Left ventricle myocardium inferior (tissue), 1 donor: ENCODE results near the gene SLC4A3. TPM values are rescaled to one million over a fixed set of nuclear protein-coding genes. Genes with fewer than 3 reads are reported as not detected.

Experiments used
- DNase-seq: peaks from one replicate; pipeline ENCODE4 v3.0.0-alpha.2; 2020
- H3K27ac ChIP-seq: fragments of 200-600 bp; replicated peaks from 2 replicates; pipeline ENCODE4 v1.8.0; 2021
- H3K27me3 ChIP-seq: fragments of 200-600 bp; 2 replicates; pipeline ENCODE4 v1.8.0; 2021; ENCODE audit warnings: low read depth
- H3K36me3 ChIP-seq: fragments of 200-600 bp; 2 replicates; pipeline ENCODE4 v1.8.0; 2021
- H3K4me1 ChIP-seq: fragments of 200-600 bp; 2 replicates; pipeline ENCODE4 v1.8.0; 2021
- H3K4me3 ChIP-seq: fragments of 200-600 bp; 2 replicates; pipeline ENCODE4 v1.8.0; 2021; ENCODE audit warnings: mild to moderate bottlenecking, moderate library complexity
- H3K9me3 ChIP-seq: fragments of 200-600 bp; replicated peaks from 2 replicates; pipeline ENCODE4 v1.8.0; 2021
- CTCF ChIP-seq: fragments of 200-600 bp; IDR thresholded peaks from 2 replicates; pipeline ENCODE4 v1.8.0; 2021; ENCODE audit warnings: antibody characterized with exemption, mild to moderate bottlenecking, borderline replicate concordance
- intact Hi-C: fragments of 100-400 bp; cut with micrococcal nuclease; formaldehyde crosslinking; loops from one replicate; pipeline ENCODE4 v1.11.0; 2022
- total RNA-seq: library from RNA; stranded (reverse); fragmentation: NEBNext Ultra II Directional; extraction: Animal tissue kit (Norgen Biotek cat#: 25700); gene quantifications from one replicate; pipeline ENCODE4 v1.2.1, GENCODE V29; 2021
- donor health status: DM: no; HTN: yes; CAD: no; lungs with severe emphysema.

SLC4A3 gene
- total RNA-seq, 1 donor from 2014 or later = 426 TPM

GRCh38 chr2:219687882-219688559 is 60.6 kb downstream of the SLC4A3 start:
- Histone ChIP-seq H3K9me3 (no peaks in the 10 kb centered on the region), H3K27me3 (peaks cover 16% of the 10 kb centered on the region), H3K4me3 (no peak overlapping the region), H3K36me3 (no peaks in the 10 kb centered on the region), H3K27ac (peak overlapping the region; percentile 82), H3K4me1 (peaks cover 12% of the 10 kb centered on the region)
- DNase-seq = no peak
- TF ChIP-seq CTCF = no peak
- intact Hi-C loops = no loop called here

- Histone ChIP-seq H3K4me3 (peak overlapping the region; percentile 19), H3K27ac (peak overlapping the region; percentile 82)
- intact Hi-C loops = no loop called here
Observed at GRCh38 chr2:219688560-219689445, 61.4 kb downstream of the SLC4A3 start.

GRCh38 chr2:219689676-219690628 is 62.5 kb downstream of the SLC4A3 start:
- Histone ChIP-seq H3K36me3 (no peaks in the 10 kb centered on the region), H3K9me3 (no peaks in the 10 kb centered on the region), H3K4me3 (no peak overlapping the region), H3K27me3 (peaks cover 16% of the 10 kb centered on the region), H3K4me1 (peaks cover 12% of the 10 kb centered on the region), H3K27ac (peak overlapping the region; percentile 82)
- no peak for DNase-seq
- TF ChIP-seq CTCF = peak; percentile 81
- intact Hi-C loops = no loop called here

More at GRCh38 chr2:219688560-219689445, 61.4 kb downstream of the SLC4A3 start:
- Histone ChIP-seq H3K9me3 (no peaks in the 10 kb centered on the region), H3K27me3 (peaks cover 16% of the 10 kb centered on the region), H3K36me3 (no peaks in the 10 kb centered on the region), H3K4me1 (peaks cover 12% of the 10 kb centered on the region)
- no peak for DNase-seq
- no peak for TF ChIP-seq CTCF

- H3K27me3 ChIP-seq = peaks cover 16% of the 10 kb centered on the region
- no peak overlapping the region for H3K27ac ChIP-seq
- no peaks in the 10 kb centered on the region for H3K36me3 ChIP-seq
- no peak for DNase-seq
- no peaks in the 10 kb centered on the region for H3K9me3 ChIP-seq
- peaks cover 12% of the 10 kb centered on the region for H3K4me1 ChIP-seq
- H3K4me3 ChIP-seq = no peak overlapping the region
- no peak for TF ChIP-seq CTCF
- intact Hi-C loops = no loop called here
Observed at GRCh38 chr2:219691571-219691970, 64.1 kb downstream of the SLC4A3 start.

Other genes starting within 250 kb of the SLC4A3 start
- 73.0 TPM for gene DNPEP, start 239.7 kb upstream of the SLC4A3 start, total RNA-seq
- gene DES, start 209.3 kb upstream of the SLC4A3 start, total RNA-seq = 15,954 TPM
- 145 TPM for gene SPEG, start 192.8 kb upstream of the SLC4A3 start, total RNA-seq
- 22.0 TPM for gene GMPPA, start 128.7 kb upstream of the SLC4A3 start, total RNA-seq
- not detected for gene ASIC4, start 113.1 kb upstream of the SLC4A3 start, total RNA-seq
- gene CHPF, start 83.8 kb upstream of the SLC4A3 start, total RNA-seq = 104 TPM
- gene TMEM198, start 83.6 kb upstream of the SLC4A3 start, total RNA-seq = 2.5 TPM
- gene OBSL1, start 56.1 kb upstream of the SLC4A3 start, total RNA-seq = 208 TPM
- 2.4 TPM for gene INHA, start 55.3 kb upstream of the SLC4A3 start, total RNA-seq
- gene STK11IP, start 29.8 kb upstream of the SLC4A3 start, total RNA-seq = 15.9 TPM